HG02610 (cell line): ENCODE data around the gene RAB27B.

ENCODE experiments used
- ATAC-seq: cut with Tn5 transposase; IDR thresholded peaks from one replicate; pipeline ENCODE4 v1.9.1; 2021; ENCODE audit warnings: mild to moderate bottlenecking, moderate library complexity; ENCODE audit not compliant: unreplicated experiment

The RAB27B gene

DNA sequence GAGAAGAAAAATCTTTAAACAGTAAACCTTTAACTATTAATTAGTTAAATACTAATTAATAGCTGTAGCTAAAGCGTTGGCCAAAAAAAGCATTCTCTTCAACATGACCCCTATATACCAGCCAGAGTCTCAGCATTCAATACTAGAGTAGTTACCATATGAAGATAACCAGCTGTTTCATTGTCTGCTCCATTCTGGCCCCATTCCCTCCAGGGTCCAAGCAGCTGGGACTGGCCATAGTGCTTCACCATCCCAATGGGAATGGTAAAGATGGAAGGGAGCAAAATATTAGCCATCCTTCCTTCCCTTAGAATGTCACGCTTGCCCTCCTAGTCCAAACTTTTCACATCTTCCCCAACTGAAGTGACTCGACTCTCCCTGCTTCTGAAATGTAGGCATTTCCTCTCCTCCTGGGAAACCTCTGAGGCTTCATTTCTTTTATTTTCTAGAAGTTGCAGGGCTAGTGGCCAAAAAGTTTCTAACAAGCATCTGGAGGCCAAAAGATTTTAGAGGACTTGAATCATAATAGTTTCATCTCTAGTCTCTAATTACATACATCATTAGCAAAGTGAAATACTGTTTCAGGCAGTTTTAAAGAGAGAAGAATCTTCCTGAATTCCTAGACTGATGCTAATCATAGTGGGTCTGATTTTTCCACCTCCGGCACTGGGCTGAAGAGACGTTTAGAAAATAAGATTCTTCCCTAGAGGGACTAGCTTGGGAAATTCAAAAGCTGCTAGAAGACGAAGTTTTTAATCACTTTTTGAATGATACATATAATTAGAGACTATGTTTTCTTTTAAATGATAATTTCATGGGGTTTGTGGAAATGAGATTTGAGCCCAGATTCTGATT is 78.3 kb downstream of the RAB27B start:
- ATAC-seq = no peak

GRCh38 chr18:54909538-54909937 is 81.3 kb downstream of the RAB27B start:
- no peak for ATAC-seq

DNA sequence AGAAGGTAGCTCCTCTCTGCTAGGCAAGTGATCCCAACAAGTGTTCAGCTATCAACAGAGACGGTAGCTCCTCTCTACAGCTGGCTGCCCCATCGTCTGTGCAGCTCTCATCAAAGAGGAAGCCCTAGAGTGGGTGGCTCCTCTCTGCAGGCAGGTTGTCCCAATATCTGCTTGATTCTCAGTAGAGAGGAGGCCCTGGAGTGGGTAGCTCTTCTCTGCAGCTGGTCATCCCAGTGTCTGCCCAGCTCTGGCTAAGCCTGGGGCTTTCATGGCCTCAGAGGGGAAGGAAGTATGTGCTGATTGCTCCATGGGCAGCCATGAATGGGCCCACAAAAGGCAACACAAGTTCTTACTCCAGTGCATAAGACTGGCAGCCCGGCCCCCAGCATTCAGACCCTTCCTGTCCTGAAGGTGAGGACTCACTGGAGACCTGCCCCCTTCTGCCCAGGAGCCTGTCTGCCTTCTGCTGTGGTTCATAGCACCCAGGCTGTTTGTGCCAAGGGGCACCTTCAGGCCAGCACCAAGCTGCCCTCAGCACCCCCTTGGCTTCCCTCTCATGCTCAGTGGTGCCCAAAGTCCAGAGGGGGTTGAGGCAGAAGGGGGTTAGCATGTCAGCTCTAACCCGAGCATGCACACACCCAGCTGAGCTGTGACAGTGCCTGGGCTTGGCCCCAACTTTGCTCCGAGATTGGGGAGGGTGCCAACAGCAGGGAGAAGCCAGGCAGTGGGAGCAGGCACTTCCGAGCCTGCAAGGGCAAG is 82.1 kb downstream of the RAB27B start:
- no peak for ATAC-seq

DNA sequence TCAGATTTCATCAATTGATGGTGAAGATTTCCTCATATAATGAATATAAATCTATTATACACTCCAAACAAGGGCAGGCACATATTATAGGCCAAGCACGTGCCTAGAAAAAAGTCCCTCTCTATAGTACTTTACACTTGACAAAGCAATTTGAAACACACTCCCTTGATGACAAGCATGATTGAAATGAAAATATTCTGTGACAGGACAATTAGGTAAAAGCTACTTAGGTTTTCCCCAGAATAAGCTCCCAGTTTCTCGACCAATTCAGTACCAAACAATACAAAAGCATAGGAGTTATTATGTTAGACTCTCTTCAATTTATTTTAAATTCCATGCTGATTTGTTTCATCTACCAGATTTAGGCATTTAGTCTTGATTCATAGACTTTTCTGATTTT is 83.3 kb downstream of the RAB27B start:
- no peak for ATAC-seq

- no peak for ATAC-seq
Measured at GRCh38 chr18:54914816-54915215, 86.5 kb downstream of the RAB27B start.

DNA sequence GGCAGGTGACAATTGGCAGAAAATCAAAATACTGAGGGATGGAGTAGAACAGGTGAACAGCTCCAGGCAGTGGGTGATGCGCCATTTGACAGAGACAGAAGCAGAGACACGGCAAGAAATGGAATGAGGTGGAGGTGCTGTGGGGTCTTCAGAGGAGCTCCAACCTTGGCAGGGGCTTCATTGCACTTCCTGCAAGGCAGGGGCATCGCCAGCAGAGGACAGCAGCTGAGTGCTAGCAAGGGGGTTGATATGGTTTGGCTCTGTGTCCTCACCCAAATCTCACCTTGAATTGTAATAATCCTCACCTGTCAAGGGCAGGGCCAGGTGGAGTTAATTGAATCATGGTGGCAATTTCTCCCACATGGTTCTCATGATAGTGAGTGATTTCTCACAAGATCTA is 88.2 kb downstream of the RAB27B start:
- ATAC-seq = no peak

- ATAC-seq = no peak
Measured at GRCh38 chr18:54918060-54918459, 89.8 kb downstream of the RAB27B start.

DNA sequence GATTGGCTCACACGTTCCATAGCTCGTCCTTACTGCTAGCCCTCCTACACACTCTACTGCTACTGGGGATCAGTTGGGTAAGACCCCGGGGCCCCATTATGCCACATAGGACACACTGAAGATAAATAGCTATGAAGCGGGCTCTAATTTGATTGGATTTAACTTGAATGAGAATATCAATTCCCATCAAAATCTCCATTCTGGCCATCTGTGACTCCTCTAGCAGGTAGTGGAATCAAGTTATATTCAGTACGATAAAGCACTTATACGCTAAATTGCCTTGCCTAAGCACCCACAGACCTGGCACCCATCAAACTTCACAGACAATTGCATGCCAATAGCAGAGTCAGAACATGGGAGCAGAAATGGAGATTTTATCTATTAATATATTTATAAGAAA is 91.1 kb downstream of the RAB27B start:
- no peak for ATAC-seq

DNA sequence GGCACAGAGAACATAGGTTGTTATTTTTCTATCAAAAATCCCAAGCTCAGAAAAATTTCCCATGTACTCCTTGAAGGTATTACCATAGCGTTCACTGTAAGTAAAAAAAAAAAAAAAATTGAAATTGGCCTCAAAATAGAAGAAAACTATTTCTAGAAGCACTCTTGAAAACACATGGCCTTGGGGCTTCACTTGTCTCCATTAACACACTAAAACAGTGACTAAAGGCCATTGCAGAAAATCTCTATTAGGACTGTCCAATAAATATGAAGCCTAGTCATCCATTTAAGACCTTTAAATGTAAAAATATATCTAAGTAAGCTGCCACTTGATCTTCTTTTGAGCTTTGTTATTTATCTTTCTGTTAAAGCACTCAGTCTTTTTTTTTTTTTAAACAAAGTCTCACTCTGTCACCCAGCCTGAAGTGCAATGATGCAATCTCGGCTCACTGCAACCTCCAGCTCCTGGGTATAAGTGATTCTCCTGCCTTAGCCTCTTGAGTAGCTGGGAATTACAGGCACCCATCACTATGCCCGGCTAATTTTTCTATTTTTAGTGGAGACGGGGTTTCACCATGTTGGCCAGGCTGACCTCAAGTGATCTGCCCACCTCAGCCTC is 95.2 kb downstream of the RAB27B start:
- no peak for ATAC-seq

DNA sequence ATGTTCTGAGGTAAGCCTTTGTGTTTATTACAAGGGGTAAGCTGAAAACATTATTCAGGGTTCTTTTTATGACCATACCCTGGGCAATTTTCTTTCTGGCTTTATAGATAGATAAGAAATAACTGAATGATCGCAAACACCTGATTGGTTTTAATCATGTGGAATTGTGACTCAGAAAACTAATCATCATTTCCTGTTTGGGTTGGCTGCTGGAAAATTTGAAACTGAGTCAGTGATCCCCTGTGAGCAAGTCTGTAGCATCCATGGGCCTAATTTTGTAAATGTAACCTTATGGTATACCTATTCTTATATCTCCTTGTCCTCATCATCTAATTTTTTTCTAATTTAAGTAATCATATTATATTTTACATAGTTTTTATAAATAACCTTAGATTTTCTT is 96.7 kb downstream of the RAB27B start:
- ATAC-seq = no peak

GRCh38 chr18:54926593-54927325 is 98.5 kb downstream of the RAB27B start:
- ATAC-seq = no peak

DNA sequence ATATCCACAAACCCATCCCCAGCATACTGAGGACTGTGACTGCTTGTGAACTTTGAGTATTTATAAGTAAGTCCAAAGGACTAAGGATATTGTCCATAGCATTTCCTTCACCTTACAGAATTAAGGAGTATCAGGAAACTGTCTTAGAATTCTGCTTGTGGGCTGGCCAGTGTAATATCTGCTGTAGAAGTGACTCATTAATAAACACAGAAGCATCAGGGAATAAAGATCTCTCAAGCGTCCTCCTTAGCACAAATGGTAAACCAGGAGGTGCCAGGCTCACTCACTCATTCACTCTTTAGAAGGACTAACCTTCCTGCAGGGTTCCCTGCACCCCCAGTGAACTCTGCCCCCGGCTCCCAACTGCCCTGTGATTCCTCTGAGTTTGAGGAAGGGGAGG is 100.0 kb downstream of the RAB27B start:
- ATAC-seq = no peak

GRCh38 chr18:54931152-54931551 is 102.9 kb downstream of the RAB27B start:
- no peak for ATAC-seq

DNA sequence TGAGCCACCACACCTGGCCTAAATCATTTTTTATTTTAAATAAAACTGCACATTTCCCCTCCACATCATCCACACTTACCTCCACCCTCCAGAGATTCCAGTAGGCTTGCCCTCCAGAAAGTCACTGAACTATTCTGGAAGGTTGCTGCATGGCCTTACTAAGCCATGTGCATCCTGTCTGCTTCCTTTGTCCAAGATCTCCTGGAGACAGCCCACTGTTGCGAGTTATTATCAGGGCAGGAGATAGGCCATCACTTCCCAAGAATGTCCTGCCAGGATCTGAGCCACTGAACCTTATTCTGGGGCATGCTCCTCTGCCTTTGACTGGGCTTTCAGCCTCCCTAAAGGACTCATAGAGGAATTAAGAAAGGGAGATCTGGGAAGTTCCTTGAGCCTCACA is 104.2 kb downstream of the RAB27B start:
- no peak for ATAC-seq

- no peak for ATAC-seq
Measured at GRCh38 chr18:54938506-54938905, 110.2 kb downstream of the RAB27B start.

GRCh38 chr18:54939361-54939917 is 111.2 kb downstream of the RAB27B start:
- ATAC-seq = no peak

DNA sequence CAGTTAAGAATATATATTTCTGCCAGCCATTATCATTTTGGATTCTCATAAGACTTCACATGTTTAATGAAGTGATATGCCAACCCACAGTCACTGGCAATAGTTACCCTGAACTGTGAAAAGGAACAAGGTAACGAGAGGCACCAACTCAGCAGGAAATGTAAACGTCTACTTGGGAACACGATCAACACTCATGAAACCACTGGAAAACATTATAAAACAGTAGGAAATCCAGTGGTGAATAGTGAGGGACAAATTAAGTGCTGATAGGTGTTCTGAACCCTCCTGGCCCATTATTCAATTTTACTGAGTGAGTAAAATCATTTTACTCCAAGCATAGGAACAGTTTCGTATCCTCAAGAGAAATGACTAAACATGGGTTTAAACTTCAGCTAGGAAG is 113.9 kb downstream of the RAB27B start:
- no peak for ATAC-seq

DNA sequence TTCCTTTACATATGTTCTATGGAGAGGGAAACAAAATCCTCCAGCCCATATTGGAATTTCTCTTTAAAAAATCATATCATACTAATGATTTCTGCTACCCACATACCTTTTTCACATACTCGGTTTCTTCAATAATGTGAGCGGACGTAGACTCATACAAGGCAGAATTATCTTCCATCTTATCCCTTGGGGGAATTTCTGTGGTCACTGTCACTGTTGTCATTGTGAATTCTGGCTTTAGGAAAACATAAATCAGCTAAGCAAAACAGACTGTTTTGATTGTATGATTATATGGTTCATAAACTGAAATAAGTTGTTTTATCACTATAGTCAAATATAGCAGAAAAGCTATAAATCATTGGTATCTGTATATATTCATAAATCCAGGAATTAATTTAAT is 114.3 kb downstream of the RAB27B start:
- ATAC-seq = no peak
